Erythroblast (primary cell): Measurements from ENCODE around the gene FAM83E.

ENCODE experiments used
- GATA1 ChIP-seq: IDR thresholded peaks from 2 replicates; pipeline ENCODE4 v1.6.1; 2011; ENCODE audit warnings: low read depth, mild to moderate bottlenecking, control low read depth, low read length, moderate library complexity
- POLR2A ChIP-seq: IDR thresholded peaks from 2 replicates; pipeline ENCODE4 v1.6.1; 2011; ENCODE audit warnings: mild to moderate bottlenecking, low read length

DNA sequence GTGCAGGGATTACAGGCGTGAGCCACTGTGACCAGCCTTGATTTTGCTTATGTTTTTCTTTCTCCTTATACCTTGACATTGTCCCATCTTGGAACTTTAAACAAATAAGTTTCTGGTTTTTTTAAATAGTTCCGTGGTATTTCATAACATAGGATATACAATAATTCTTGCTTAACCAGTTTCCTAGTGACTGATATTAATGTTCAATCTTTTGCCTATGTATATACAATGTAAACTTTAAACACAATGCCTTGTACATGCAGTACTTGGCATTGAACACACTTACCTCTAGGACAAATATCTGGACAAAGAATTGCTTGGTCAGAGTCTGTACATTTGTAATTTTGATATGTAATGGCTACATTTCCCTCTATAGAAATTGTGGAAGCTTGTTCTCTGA, 32.7 kb downstream of the FAM83E start:
- TF ChIP-seq POLR2A (no peak), GATA1 (no peak)
